Stimulated activated CD4-positive, alpha-beta T cell treated with anti-CD3 and anti-CD28 coated beads, TNF-alpha, amount 100 ng/mL, for 1 hour (primary cell): ENCODE data around the gene IGFL1.
"Not testable (repeated sequence)": the region's sequence is repeated elsewhere in the genome, so short reads cannot be mapped to it uniquely, and the experiment has no call there.

Source experiments
- DNase-seq, 3 donors: peaks; one replicate each; pipeline ENCODE4 v3.0.0-alpha.2; 2020; ENCODE audit warnings: low read depth in 3 of 3, low spot score in 1 of 3

IGFL1 gene

DNA sequence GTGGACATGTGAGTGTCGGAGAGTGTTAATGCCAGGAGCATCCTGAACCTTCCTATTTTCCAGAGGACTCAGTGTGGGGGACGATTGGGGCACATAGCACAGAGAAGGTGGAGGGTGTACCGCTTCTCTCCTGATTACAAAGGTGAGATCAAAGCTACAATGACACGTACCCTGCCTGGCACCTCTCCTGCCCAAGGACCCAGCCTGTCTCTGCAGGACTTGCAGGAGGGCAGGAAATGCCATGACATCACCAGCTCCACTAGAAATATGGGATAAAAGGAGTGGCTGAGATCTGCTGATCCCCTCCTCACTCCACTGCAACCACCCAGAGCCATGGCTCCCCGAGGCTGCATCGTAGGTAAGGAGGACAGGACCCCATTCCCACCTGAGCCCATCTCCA, at the start of gene IGFL1:
Gene IGFL1, plus strand, starts transcription at position 301 of the 400 bp plus-strand sequence. Its CDS starts 33 bp downstream, at position 334.
- no peak for DNase-seq

GRCh38 chr19:46180701-46181387, 48.7 kb upstream of the IGFL1 start:
- DNase-seq: no peak

DNA sequence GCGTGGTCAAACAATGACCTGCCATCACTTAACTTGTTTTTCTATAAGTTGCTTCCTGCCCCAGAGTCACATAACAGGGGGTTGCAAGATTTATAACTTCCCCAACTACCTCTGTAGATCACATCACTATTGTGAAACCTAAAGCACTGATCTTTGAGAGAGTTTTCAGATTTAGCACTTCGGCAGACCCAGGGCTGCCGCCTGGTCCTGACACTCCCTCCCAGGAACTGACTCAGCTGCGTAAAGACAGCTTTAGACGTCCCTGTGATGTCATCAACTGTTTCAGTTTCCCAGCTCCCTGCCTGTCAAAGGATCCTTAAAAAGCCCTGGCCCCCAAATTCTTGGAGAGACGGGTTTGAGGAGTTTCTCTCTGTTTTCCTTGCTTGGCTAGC, 48.2 kb upstream of the IGFL1 start:
- no peak for DNase-seq

- no peak for DNase-seq
Measured at GRCh38 chr19:46182476-46182875, 47.1 kb upstream of the IGFL1 start.

GRCh38 chr19:46184775-46185710, 44.5 kb upstream of the IGFL1 start:
- DNase-seq: not testable (repeated sequence)

DNA sequence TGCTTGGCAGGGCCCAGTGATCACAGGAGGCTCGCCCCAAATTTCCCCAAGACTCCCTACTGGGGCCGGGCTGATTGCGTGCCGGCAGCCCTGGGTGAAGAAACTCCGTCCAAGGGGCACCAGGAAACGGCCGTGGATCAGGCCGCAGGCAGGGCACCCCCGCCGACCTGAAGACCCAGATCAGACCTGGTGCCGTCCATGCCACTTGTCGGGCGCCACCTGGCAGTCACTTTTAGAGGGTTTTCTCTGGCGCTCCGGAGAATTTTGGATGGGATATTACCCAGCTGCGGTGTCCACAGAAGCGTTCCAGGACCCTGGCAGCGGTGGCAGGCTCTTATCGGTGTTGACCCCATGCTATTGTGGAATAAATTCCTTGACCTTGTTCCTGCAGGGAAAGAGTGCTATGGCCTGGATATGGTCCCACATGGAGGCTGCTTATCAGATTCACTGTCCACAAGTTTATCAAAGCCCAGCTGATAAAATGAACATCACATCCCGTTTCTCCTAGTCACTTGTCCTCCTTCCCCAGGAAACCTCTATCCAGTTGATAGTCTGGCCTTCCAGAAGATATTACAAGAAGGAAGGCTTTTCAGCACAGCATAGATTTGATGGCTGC, 43.3 kb upstream of the IGFL1 start:
- DNase-seq: no peak

GRCh38 chr19:46186717-46187101, 42.8 kb upstream of the IGFL1 start:
- DNase-seq: no peak

DNA sequence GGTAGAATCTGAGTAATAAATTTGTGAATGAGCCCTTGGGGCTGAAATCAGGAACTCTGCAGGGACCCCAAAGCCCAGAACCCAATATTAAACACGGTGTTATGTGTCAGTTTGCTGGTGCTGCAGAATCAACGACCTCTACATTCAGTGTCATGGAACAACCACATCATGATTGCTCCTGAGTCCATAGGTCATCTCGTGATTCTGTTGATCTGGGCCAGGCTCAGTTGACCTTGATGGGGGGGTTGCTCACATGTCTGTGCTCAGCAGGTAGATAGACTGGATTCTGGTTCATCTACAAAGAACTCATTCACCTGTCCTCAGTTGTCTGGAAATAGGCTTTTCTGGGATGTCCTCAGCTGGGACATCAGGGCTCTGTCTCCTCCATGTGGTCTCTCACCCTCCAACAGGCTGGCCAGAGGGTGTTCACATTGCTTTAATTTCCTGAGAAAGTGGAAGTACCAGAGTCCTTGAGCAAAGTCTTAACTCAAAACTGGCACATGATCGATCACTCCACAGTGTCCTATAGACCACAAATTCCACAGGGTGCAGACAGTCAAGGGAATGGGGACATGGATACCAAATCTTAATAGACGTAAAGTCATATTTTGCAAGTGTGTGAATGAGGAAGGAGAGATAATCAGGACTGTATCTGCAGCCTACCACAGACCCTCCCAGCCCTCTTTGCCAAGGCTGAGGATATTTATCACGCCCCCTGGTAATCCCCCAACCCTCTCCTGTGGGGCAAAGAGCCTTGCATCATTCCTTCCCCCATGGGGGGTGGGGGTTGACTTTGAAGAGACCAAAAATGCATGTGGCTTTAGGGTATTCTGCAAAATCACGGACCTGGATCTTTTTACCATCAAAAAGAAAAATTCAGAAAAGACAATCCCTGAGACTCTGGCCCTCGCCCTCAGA, 39.3 kb upstream of the IGFL1 start:
- no peak for DNase-seq

- DNase-seq: no peak
Measured at GRCh38 chr19:46191356-46191755, 38.2 kb upstream of the IGFL1 start.

DNA sequence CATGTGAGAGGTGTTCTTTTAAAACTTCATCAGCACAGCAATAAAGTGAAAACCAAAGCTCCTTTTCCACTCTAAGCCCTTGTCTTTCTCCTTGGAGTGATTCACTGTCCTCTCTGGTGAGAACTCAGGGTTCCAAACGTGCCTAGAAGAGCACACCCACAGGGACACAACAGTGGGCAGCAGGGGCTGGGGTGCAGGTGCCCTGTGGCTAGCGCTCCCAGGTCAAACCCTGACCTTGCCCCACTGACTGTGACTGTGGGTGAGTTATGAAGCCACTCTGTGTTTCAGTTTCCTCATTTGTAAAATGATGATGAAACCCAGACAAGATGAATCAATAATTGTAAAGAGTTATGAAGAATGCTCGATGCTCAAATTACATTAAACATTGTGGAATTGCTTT, 37.6 kb upstream of the IGFL1 start:
- no peak for DNase-seq

GRCh38 chr19:46192626-46192991, 36.9 kb upstream of the IGFL1 start:
- not testable (repeated sequence) for DNase-seq

GRCh38 chr19:46192992-46193650, 36.4 kb upstream of the IGFL1 start:
- no peak for DNase-seq

- DNase-seq: no peak
Measured at GRCh38 chr19:46193678-46194077, 35.9 kb upstream of the IGFL1 start.

DNA sequence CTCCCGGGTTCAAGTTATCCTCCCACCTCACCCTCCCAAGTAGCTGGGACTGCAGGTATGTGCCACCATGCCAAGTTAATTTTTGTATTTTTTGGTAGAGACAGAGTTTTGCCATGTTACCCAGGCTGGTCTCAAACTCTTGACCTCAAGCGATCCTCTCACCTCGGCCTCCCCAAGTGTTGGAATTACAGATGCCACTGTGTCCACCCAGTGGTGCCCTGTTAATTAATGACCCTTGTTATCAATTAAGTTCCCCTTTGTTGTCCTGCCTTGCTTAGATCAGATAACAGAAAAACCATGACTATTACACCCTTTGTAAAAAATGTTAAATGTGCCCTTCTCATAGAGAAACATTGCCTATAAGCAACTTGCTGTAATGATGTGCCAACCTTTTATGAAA, 34.4 kb upstream of the IGFL1 start:
- no peak for DNase-seq

GRCh38 chr19:46195919-46196318, 33.6 kb upstream of the IGFL1 start:
- DNase-seq: not testable (repeated sequence)

- no peak for DNase-seq
Measured at GRCh38 chr19:46196410-46197124, 33.0 kb upstream of the IGFL1 start.

DNA sequence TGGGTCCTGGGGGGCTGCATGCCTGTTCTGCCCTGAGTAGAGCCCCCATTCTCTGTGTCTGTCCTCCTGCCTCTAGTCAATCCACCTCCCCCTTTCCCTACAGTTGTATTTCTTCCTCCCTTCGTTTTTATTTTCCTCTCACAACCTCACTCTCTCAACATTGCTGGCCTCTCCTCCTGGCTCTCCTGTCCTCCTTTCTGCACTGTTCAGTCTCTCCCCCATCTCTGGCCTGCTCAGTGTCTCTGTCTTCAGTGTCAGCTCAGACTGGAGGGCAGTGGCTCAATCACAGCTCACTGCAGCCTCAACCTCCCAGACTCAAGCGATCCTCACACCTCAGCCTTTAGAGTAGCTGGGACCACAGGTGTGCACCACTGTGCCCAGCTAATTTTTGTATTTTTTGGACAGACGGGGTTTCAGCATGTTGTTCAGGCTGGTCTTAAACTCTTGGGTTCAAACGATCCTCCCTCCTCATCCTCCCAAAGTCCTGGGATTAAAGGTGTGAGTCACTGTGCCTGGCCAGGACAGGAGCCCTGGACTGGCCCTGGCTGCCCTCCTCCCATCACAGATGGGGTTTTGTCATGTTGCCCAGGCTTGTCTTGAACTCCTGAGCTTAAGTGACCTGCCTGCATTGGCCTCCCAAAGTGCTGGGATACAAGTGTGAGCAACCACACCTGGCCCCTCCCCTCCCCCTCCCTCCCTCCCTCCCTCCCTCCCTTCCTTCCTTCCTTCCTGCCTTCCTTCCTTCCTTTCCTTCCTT, 32.0 kb upstream of the IGFL1 start:
- DNase-seq: no peak

GRCh38 chr19:46198756-46199155, 30.8 kb upstream of the IGFL1 start:
- no peak for DNase-seq
